Keratinocyte (primary cell): ENCODE data around the gene PLXND1. TPM values are rescaled to one million over a fixed set of nuclear protein-coding genes. Genes with fewer than 3 reads are reported as not detected.

Source experiments
- DNase-seq: peaks from one replicate; pipeline ENCODE4 v3.0.0-alpha.2; 2011; ENCODE audit warnings: low read depth, missing footprints, low spot score
- FAIRE-seq: peaks from 2 replicates; lab custom pipeline; 2011; peaks lifted over from hg19 to GRCh38; lab: Jason Lieb, UNC
- H2AFZ ChIP-seq: 2 replicates; pipeline ENCODE4 v1.6.0; 2012; ENCODE audit warnings: low read length, control low read depth, inconsistent platforms; ENCODE audit not compliant: control insufficient read depth
- H3K27ac ChIP-seq: 2 replicates; pipeline ENCODE4 v1.5.1; 2011; ENCODE audit warnings: low read length; ENCODE audit not compliant: control insufficient read depth, insufficient read depth
- H3K27me3 ChIP-seq: 3 replicates; pipeline ENCODE4 v1.6.0; 2011; ENCODE audit warnings: low read length; ENCODE audit not compliant: control insufficient read depth, insufficient read depth; ENCODE audit errors: extremely low read depth
- H3K36me3 ChIP-seq, 2 experiments: 2 replicates in 1 of 2; 3 replicates in 1 of 2; pipeline ENCODE4 v1.5.1; 2011; ENCODE audit warnings: low read length in 2 of 2, mild to moderate bottlenecking in 1 of 2; ENCODE audit not compliant: control insufficient read depth in 2 of 2, insufficient read depth in 2 of 2; ENCODE audit errors: extremely low read depth in 1 of 2
- H3K4me1 ChIP-seq: 3 replicates; pipeline ENCODE4 v1.5.1; 2011; ENCODE audit warnings: low read length; ENCODE audit not compliant: control insufficient read depth, insufficient read depth; ENCODE audit errors: extremely low read depth
- H3K4me2 ChIP-seq: 3 replicates; pipeline ENCODE4 v1.6.0; 2011; ENCODE audit warnings: low read depth, low read length; ENCODE audit not compliant: control insufficient read depth, insufficient read depth; ENCODE audit errors: extremely low read depth
- H3K4me3 ChIP-seq, 3 experiments: fragments of 200-600 bp in 1 of 3; sonication (generic) in 1 of 3; 2 replicates in 2 of 3; 3 replicates in 1 of 3; pipeline ENCODE4 v1.5.1; 2011 to 2016; ENCODE audit warnings: low read length in 3 of 3, mild to moderate bottlenecking in 3 of 3, control low read depth in 2 of 3, inconsistent platforms in 1 of 3, low read depth in 1 of 3, mixed read lengths in 1 of 3, mixed run types in 1 of 3, moderate library complexity in 1 of 3; ENCODE audit not compliant: control insufficient read depth in 2 of 3, insufficient read depth in 2 of 3; ENCODE audit errors: extremely low read depth in 1 of 3
- H3K79me2 ChIP-seq: 2 replicates; pipeline ENCODE4 v1.6.0; 2012; ENCODE audit warnings: low read length; ENCODE audit not compliant: control insufficient read depth, insufficient read depth
- H3K9ac ChIP-seq: 3 replicates; pipeline ENCODE4 v1.6.0; 2011; ENCODE audit warnings: low read length; ENCODE audit not compliant: control insufficient read depth, insufficient read depth; ENCODE audit errors: extremely low read depth
- H3K9me1 ChIP-seq: 3 replicates; pipeline ENCODE4 v1.6.0; 2011; ENCODE audit warnings: low read length; ENCODE audit not compliant: control insufficient read depth, insufficient read depth; ENCODE audit errors: extremely low read depth
- H3K9me3 ChIP-seq: 2 replicates; pipeline ENCODE4 v1.5.1; 2012; ENCODE audit warnings: low read depth, low read length; ENCODE audit not compliant: control insufficient read depth
- H4K20me1 ChIP-seq: 3 replicates; pipeline ENCODE4 v1.6.0; 2011; ENCODE audit warnings: low read length; ENCODE audit not compliant: control insufficient read depth, insufficient read depth; ENCODE audit errors: extremely low read depth
- CTCF ChIP-seq, 3 experiments: IDR thresholded peaks in 1 of 3; conservative IDR thresholded peaks in 1 of 3; optimal IDR thresholded peaks in 1 of 3; 2 replicates in 2 of 3; 3 replicates in 1 of 3; pipeline versions ENCODE3 to v1.5.1; 2011; ENCODE audit warnings: low read length in 3 of 3, mild to moderate bottlenecking in 3 of 3, moderate library complexity in 2 of 3, control low read depth in 1 of 3, inconsistent platforms in 1 of 3; ENCODE audit not compliant: insufficient read depth in 2 of 3; ENCODE audit errors: extremely low read depth in 1 of 3
- EZH2 ChIP-seq: IDR thresholded peaks from one replicate; pipeline ENCODE4 v1.6.1; 2012; ENCODE audit warnings: inconsistent platforms, mild to moderate bottlenecking, low read length, moderate library complexity
- dilution Hi-C: fragments of 300-500 bp; cut with MboI; formaldehyde crosslinking; loops from one replicate; pipeline ENCODE4 v1.7.0; 2020; ENCODE audit warnings: low sequenced_read_pairs; ENCODE audit not compliant: extremely low pct_ligation_motif_present
- polyA plus RNA-seq, 5 experiments: library from polyadenylated mRNA; depleted of rRNA in 3 of 5; stranded (reverse) in 3 of 5; stranded (forward) in 1 of 5; unstranded in 1 of 5; fragments of >200 nt; gene quantifications; 1 replicate in 1 of 5; 2 replicates in 3 of 5; 3 replicates in 1 of 5; pipeline versions ENCODE4 v1.2.1 to v1.2.3, GENCODE V29; 2011 to 2012; ENCODE audit warnings: missing spikeins in 2 of 5, low read depth in 1 of 5, low replicate concordance in 1 of 5

The PLXND1 gene
- polyA plus RNA-seq, 1 donor (not counting 4 experiments of a cell fraction or from before 2014, with no cell fraction given): 0.09 TPM

GRCh38 chr3:129614435-129614834, 8.0 kb upstream of the PLXND1 start:
- Histone ChIP-seq H3K27me3 (peaks cover 4% of the 10 kb centered on the region), H3K4me2 (no peak overlapping the region), H3K9me3 (no peaks in the 10 kb centered on the region), H3K27ac (no peak overlapping the region), H3K4me1 (no peaks in the 10 kb centered on the region), H2AFZ (no peak overlapping the region), H3K9me1 (no peaks in the 10 kb centered on the region), H4K20me1 (no peaks in the 10 kb centered on the region), H3K4me3 (no peak overlapping the region), H3K36me3 (no peaks in the 10 kb centered on the region), H3K79me2 (no peaks in the 10 kb centered on the region), H3K9ac (no peak overlapping the region)
- DNase-seq: no peak
- TF ChIP-seq EZH2 (no peak), CTCF (optimal IDR thresholded peaks at IDR 0.05 in 1 of 3, IDR thresholded peaks at IDR 0.05 in 1 of 3, conservative IDR thresholded peaks at IDR 0.05 in 1 of 3; ENCODE audit: extremely low read depth in 1 of 3, insufficient read depth in 2 of 3, low read length in 3 of 3) (no peak)
- dilution Hi-C loops: no loop called here
- FAIRE-seq: no peak

- Histone ChIP-seq H3K27ac (no peak overlapping the region), H3K9ac (no peak overlapping the region), H3K9me1 (no peaks in the 10 kb centered on the region), H3K4me1 (no peaks in the 10 kb centered on the region), H3K27me3 (peaks cover 6% of the 10 kb centered on the region), H3K9me3 (no peaks in the 10 kb centered on the region), H3K4me3 (no peak overlapping the region), H4K20me1 (no peaks in the 10 kb centered on the region), H3K79me2 (no peaks in the 10 kb centered on the region), H3K4me2 (no peak overlapping the region), H3K36me3 (no peaks in the 10 kb centered on the region), H2AFZ (no peak overlapping the region)
- TF ChIP-seq CTCF (optimal IDR thresholded peaks at IDR 0.05 in 1 of 3, IDR thresholded peaks at IDR 0.05 in 1 of 3, conservative IDR thresholded peaks at IDR 0.05 in 1 of 3; ENCODE audit: extremely low read depth in 1 of 3, insufficient read depth in 2 of 3, low read length in 3 of 3): no peak
- TF ChIP-seq EZH2: no peak
- FAIRE-seq (no peak), DNase-seq (no peak)
- dilution Hi-C loops: no loop called here
Observed at GRCh38 chr3:129613367-129613740, 6.9 kb upstream of the PLXND1 start.
